H9 (cell line): ENCODE results near the gene ALAS1. TPM values are rescaled to one million over a fixed set of nuclear protein-coding genes. Genes with fewer than 3 reads are reported as not detected.

Source experiments
- DNase-seq: peaks from one replicate; pipeline ENCODE4 v3.0.0-alpha.2; 2017
- H2AFZ ChIP-seq: one replicate; pipeline ENCODE4 v1.6.1; 2013; ENCODE audit warnings: mild to moderate bottlenecking, low read length, control low read depth, moderate library complexity
- H2AK5ac ChIP-seq: 2 replicates; pipeline ENCODE4 v1.6.1; 2013; ENCODE audit warnings: low read length, control low read depth, mixed read lengths; ENCODE audit not compliant: insufficient read length
- H2BK120ac ChIP-seq: one replicate; pipeline ENCODE4 v1.6.1; 2013; ENCODE audit warnings: low read depth, mild to moderate bottlenecking, low read length, control low read depth, inconsistent platforms; ENCODE audit not compliant: poor library complexity, severe bottlenecking
- H2BK12ac ChIP-seq: 2 replicates; pipeline ENCODE4 v1.6.1; 2013; ENCODE audit warnings: low read length, control low read depth, mixed read lengths, low read depth; ENCODE audit not compliant: insufficient read length
- H2BK15ac ChIP-seq: 2 replicates; pipeline ENCODE4 v1.6.1; 2013; ENCODE audit warnings: low read depth, low read length, control low read depth
- H2BK20ac ChIP-seq: one replicate; pipeline ENCODE4 v1.6.1; 2013; ENCODE audit warnings: low read depth, mild to moderate bottlenecking, low read length, control low read depth, inconsistent platforms; ENCODE audit not compliant: poor library complexity, severe bottlenecking
- H2BK5ac ChIP-seq: 2 replicates; pipeline ENCODE4 v1.6.1; 2013; ENCODE audit warnings: low read length, control low read depth, mixed read lengths; ENCODE audit not compliant: insufficient read length
- H3K14ac ChIP-seq: 2 replicates; pipeline ENCODE4 v1.6.1; 2013; ENCODE audit warnings: low read length, control low read depth; ENCODE audit not compliant: insufficient read depth
- H3K18ac ChIP-seq: 2 replicates; pipeline ENCODE4 v1.6.1; 2013; ENCODE audit warnings: low read depth, mild to moderate bottlenecking, mixed read lengths, low read length, control low read depth; ENCODE audit not compliant: insufficient read length
- H3K23ac ChIP-seq: 2 replicates; pipeline ENCODE4 v1.6.1; 2013; ENCODE audit warnings: low read length, control low read depth, mixed read lengths, low read depth; ENCODE audit not compliant: insufficient read length
- H3K23me2 ChIP-seq: 2 replicates; pipeline ENCODE4 v1.6.1; 2013; ENCODE audit warnings: low read depth, mild to moderate bottlenecking, mixed read lengths, low read length, control low read depth; ENCODE audit not compliant: insufficient read length, poor library complexity, severe bottlenecking
- H3K27ac ChIP-seq: 2 replicates; pipeline ENCODE4 v1.5.1; 2013; ENCODE audit warnings: low read length, control low read depth, mixed read lengths, low read depth; ENCODE audit not compliant: insufficient read length
- H3K27me3 ChIP-seq: 2 replicates; pipeline ENCODE4 v1.6.1; 2013; ENCODE audit warnings: low read length, control low read depth, inconsistent platforms; ENCODE audit not compliant: insufficient read depth
- H3K4ac ChIP-seq: 2 replicates; pipeline ENCODE4 v1.6.1; 2013; ENCODE audit warnings: low read depth, mild to moderate bottlenecking, control low read depth, inconsistent platforms, low read length, moderate library complexity
- H3K4me1 ChIP-seq: 2 replicates; pipeline ENCODE4 v1.6.1; 2013; ENCODE audit warnings: low read length, control low read depth, inconsistent platforms; ENCODE audit not compliant: insufficient read depth
- H3K4me2 ChIP-seq: 2 replicates; pipeline ENCODE4 v1.6.1; 2013; ENCODE audit warnings: low read length, control low read depth, mixed read lengths; ENCODE audit not compliant: insufficient read length, insufficient read depth
- H3K56ac ChIP-seq: 2 replicates; pipeline ENCODE4 v1.6.1; 2013; ENCODE audit warnings: low read depth, mild to moderate bottlenecking, mixed read lengths, low read length, control low read depth; ENCODE audit not compliant: insufficient read length
- H3K79me1 ChIP-seq: 2 replicates; pipeline ENCODE4 v1.6.1; 2013; ENCODE audit warnings: low read depth, mild to moderate bottlenecking, moderate library complexity, low read length, control low read depth, inconsistent platforms; ENCODE audit not compliant: insufficient read depth, poor library complexity, severe bottlenecking
- H3K79me2 ChIP-seq: 2 replicates; pipeline ENCODE4 v1.6.1; 2013; ENCODE audit warnings: low read length, control low read depth, inconsistent platforms; ENCODE audit not compliant: insufficient read depth
- H3K9ac ChIP-seq: 2 replicates; pipeline ENCODE4 v1.6.1; 2013; ENCODE audit warnings: low read length, control low read depth, mixed read lengths; ENCODE audit not compliant: insufficient read length; ENCODE audit errors: extremely low read depth
- H3K9me3 ChIP-seq: one replicate; pipeline ENCODE4 v1.6.1; 2013; ENCODE audit warnings: low read depth, low read length, inconsistent platforms; ENCODE audit not compliant: control insufficient read depth
- H3T11ph ChIP-seq: one replicate; pipeline ENCODE4 v1.6.1; 2013; ENCODE audit warnings: mild to moderate bottlenecking, low read length, control low read depth, inconsistent platforms
- H4K20me1 ChIP-seq: one replicate; pipeline ENCODE4 v1.6.1; 2013; ENCODE audit not compliant: control insufficient read depth, insufficient read length, insufficient read depth
- H4K5ac ChIP-seq: 2 replicates; pipeline ENCODE4 v1.6.1; 2013; ENCODE audit warnings: low read depth, mild to moderate bottlenecking, mixed read lengths, low read length, control low read depth; ENCODE audit not compliant: insufficient read length
- H4K8ac ChIP-seq: replicated peaks from 2 replicates; pipeline ENCODE4 v1.6.1; 2013; ENCODE audit warnings: low read length, control low read depth, mixed read lengths, low read depth; ENCODE audit not compliant: insufficient read length
- H4K91ac ChIP-seq: 2 replicates; pipeline ENCODE4 v1.6.1; 2013; ENCODE audit warnings: low read depth, mild to moderate bottlenecking, moderate library complexity, mixed read lengths, low read length, control low read depth; ENCODE audit not compliant: insufficient read length
- H3K27ac Mint-ChIP-seq, 3 experiments: 2 replicates in 2 of 3; 3 replicates in 1 of 3; pipeline ENCODE4 v1.8.0; 2020 to 2021; ENCODE audit warnings: mixed read lengths in 3 of 3, mild to moderate bottlenecking in 1 of 3, moderate library complexity in 1 of 3
- H3K27me3 Mint-ChIP-seq: 2 replicates; pipeline ENCODE4 v1.8.0; 2021; ENCODE audit warnings: low read depth, mild to moderate bottlenecking, moderate library complexity, mixed read lengths
- H3K36me3 Mint-ChIP-seq, 3 experiments: 2 replicates in 2 of 3; 3 replicates in 1 of 3; pipeline ENCODE4 v1.8.0; 2020 to 2021; ENCODE audit warnings: low read depth in 3 of 3, mixed read lengths in 3 of 3; ENCODE audit not compliant: insufficient read depth in 1 of 3
- H3K4me1 Mint-ChIP-seq, 2 experiments: 2 replicates each; pipeline ENCODE4 v1.8.0; 2020; ENCODE audit warnings: mixed read lengths in 2 of 2
- H3K4me3 Mint-ChIP-seq, 2 experiments: 2 replicates in 1 of 2; 3 replicates in 1 of 2; pipeline ENCODE4 v1.8.0; 2020 to 2021; ENCODE audit warnings: mild to moderate bottlenecking in 2 of 2, mixed read lengths in 2 of 2, moderate library complexity in 1 of 2
- H3K9me3 Mint-ChIP-seq, 2 experiments: 2 replicates in 1 of 2; 3 replicates in 1 of 2; pipeline ENCODE4 v1.8.0; 2020; ENCODE audit warnings: mild to moderate bottlenecking in 2 of 2, mixed read lengths in 2 of 2, moderate library complexity in 1 of 2
- WGBS: extraction: QIAGEN DNeasy Blood & Tissue Kit; methylation state at CpG from one replicate; pipeline ENCODE4 v1.1.7; 2013; ENCODE audit warnings: missing lambda C conversion rate, low lambda C conversion rate, mixed read lengths; ENCODE audit not compliant: insufficient read length; ENCODE audit errors: extremely low coverage; 5-methylcytosine and 5-hydroxymethylcytosine counted together
- total RNA-seq: library from RNA; stranded (reverse); gene quantifications from 2 replicates; pipeline ENCODE4 v1.2.1, GENCODE V29; 2021
- TF ChIP-seq, protein P1 (sequence below): fragments of 200-600 bp; sonication (generic); conservative IDR thresholded peaks from 3 replicates; pipeline ENCODE4 v1.8.0; 2021; ENCODE audit warnings: antibody characterized with exemption, mild to moderate bottlenecking

ALAS1 gene
- total RNA-seq, 1 experiment from 2014 or later: 39.1 TPM

GRCh38 chr3:52249683-52250082 lies 51.7 kb downstream of the ALAS1 start:
- H3K23me2 ChIP-seq: peaks cover 3% of the 10 kb centered on the region
- H3K27ac Mint-ChIP-seq: no peak overlapping the region

More at GRCh38 chr3:52249683-52250082, 51.7 kb downstream of the ALAS1 start:
- Histone ChIP-seq H3K4me2 (no peak overlapping the region), H2BK12ac (no peak overlapping the region), H3K18ac (no peak overlapping the region), H2AFZ (no peak overlapping the region), H3K27me3 (peaks cover 11% of the 10 kb centered on the region; the same call in 1 of the 2 replicates), H4K91ac (no peak overlapping the region), H2BK15ac (no peak overlapping the region), H3K79me1 (no peaks in the 10 kb centered on the region), H3K4ac (no peak overlapping the region), H4K20me1 (no peaks in the 10 kb centered on the region), H3K9ac (no peak overlapping the region), H3K9me3 (no peaks in the 10 kb centered on the region), H3K27ac (no peak overlapping the region), H3T11ph (no peak overlapping the region), H4K8ac (no peak overlapping the region), H3K56ac (no peak overlapping the region), H3K4me1 (no peaks in the 10 kb centered on the region), H2BK5ac (no peak overlapping the region), H4K5ac (no peak overlapping the region), H3K79me2 (no peaks in the 10 kb centered on the region), H3K23ac (no peak overlapping the region), H2BK20ac (no peak overlapping the region), H2AK5ac (no peak overlapping the region), H3K14ac (no peak overlapping the region), H2BK120ac (no peak overlapping the region)
- TF ChIP-seq, protein P1, sequence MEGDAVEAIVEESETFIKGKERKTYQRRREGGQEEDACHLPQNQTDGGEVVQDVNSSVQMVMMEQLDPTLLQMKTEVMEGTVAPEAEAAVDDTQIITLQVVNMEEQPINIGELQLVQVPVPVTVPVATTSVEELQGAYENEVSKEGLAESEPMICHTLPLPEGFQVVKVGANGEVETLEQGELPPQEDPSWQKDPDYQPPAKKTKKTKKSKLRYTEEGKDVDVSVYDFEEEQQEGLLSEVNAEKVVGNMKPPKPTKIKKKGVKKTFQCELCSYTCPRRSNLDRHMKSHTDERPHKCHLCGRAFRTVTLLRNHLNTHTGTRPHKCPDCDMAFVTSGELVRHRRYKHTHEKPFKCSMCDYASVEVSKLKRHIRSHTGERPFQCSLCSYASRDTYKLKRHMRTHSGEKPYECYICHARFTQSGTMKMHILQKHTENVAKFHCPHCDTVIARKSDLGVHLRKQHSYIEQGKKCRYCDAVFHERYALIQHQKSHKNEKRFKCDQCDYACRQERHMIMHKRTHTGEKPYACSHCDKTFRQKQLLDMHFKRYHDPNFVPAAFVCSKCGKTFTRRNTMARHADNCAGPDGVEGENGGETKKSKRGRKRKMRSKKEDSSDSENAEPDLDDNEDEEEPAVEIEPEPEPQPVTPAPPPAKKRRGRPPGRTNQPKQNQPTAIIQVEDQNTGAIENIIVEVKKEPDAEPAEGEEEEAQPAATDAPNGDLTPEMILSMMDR: no peak
- Mint-ChIP-seq H3K4me1 (peaks cover 0 to 10% of the 10 kb centered on the region in 2 experiments; a peak in 3 of 4 replicates), H3K9me3 (no peaks in the 10 kb centered on the region), H3K27me3 (peaks cover 25% of the 10 kb centered on the region), H3K36me3 (peaks cover 6 to 63% (median 24%) of the 10 kb centered on the region in 3 experiments; a peak in 5 of 7 replicates), H3K4me3 (no peak overlapping the region; a peak in 1 of 5 replicates)
- no CpG with 5 or more reads among the region's 6 CpGs for WGBS
- no peak for DNase-seq
